ENCODE results near the gene AMOTL2.
A peak's percentile ranks its signal among the peaks of the same experiment; 100 is the strongest.

AMOTL2 gene

GRCh38 chr3:134392336-134392983 lies 18.2 kb upstream of the AMOTL2 start:
- H3K4me3 ChIP-seq (ENCODE audit: low read depth, low read length): no peak overlapping the region
- no peak for TF ChIP-seq CTCF (IDR thresholded peaks at IDR 0.05; ENCODE audit: control insufficient read depth, extremely low read depth, insufficient read depth)
- peak; percentile 8 for DNase-seq (ENCODE audit: low read depth)

- no peak overlapping the region for H3K4me3 ChIP-seq (ENCODE audit: low read depth, low read length)
- no peak for TF ChIP-seq CTCF (IDR thresholded peaks at IDR 0.05; ENCODE audit: control insufficient read depth, extremely low read depth, insufficient read depth)
- DNase-seq (ENCODE audit: low read depth): no peak
Measured at GRCh38 chr3:134389865-134390264, 15.6 kb upstream of the AMOTL2 start.

DNA sequence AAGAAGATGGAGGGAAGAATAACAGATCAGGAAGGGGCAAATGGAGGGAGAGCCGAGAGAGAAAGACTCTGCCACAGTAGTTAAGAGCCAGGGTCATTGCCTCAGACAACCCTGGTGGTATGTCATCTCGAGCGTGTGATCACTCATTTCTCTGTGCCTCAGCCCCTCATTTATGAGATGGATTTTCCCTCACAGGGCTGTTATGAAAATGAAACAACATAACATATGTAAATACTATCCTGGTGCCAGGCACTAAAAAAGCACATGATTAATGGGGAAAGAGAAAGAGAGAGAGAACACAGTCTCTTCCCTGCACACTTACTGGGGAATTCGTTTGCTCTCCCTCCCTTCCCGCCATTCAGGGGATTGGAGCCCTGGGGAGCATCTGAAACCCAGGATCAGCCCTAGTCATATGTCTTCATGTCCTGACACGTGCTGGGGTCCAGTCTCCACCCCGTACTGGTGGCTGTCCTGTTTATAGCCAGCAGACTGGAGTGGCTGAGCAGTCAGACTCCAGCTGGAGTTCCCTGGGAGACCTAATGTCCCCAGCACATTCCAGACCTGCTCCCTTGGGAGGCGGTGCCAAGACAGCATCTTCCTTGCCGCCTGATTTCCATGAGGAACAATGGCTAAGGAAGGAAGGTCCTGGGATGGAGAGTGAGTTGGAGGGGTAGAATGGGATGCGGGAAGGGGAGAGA lies 14.7 kb upstream of the AMOTL2 start:
- DNase-seq (ENCODE audit: low read depth): no peak
- TF ChIP-seq CTCF (IDR thresholded peaks at IDR 0.05; ENCODE audit: control insufficient read depth, extremely low read depth, insufficient read depth): no peak

DNA sequence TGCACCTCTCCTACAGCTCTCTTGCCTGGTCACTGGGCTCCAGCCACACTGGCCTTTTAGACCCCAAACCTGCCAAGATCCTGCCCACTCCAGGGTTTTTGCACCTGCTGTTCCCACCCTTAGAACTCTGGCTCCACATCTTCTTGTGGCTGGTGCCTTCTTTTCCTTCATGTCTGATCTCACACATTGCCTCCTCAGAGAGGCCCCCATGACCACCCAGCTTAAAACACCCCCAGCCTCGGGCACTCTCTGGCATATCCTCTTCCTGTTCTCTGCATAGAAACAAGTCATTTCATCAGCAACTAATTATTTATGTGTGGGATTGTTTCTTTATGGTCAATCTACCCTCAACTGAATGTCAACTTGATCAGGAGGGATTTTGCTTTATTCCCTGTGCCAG lies 14.0 kb upstream of the AMOTL2 start:
- H3K4me3 ChIP-seq (ENCODE audit: low read depth, low read length): no peak overlapping the region
- TF ChIP-seq CTCF (IDR thresholded peaks at IDR 0.05; ENCODE audit: control insufficient read depth, extremely low read depth, insufficient read depth): no peak

More for the DNA sequence above, 14.7 kb upstream of the AMOTL2 start:
- H3K4me3 ChIP-seq (ENCODE audit: low read depth, low read length): no peak overlapping the region

DNA sequence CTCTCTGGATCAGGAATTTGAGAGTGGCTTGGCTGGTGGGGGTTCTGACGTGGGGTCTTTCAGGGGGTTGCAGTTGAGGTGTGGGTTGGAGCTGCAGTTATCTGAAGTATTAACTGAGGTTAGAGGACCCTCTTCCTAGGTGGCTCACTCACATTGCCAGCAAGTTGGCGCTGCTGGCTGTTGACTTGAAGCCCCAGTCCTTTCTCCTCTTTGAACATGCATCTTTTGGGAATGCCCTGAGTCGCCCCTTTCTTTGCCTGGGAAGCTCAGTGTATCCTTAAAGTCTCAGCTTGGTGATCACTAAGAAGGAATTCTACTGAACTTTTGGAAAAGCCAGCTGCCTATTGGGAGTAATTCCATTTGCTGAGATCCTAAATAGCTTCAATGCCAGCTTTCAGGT lies 13.0 kb upstream of the AMOTL2 start:
- no peak overlapping the region for H3K4me3 ChIP-seq (ENCODE audit: low read depth, low read length)
- TF ChIP-seq CTCF (IDR thresholded peaks at IDR 0.05; ENCODE audit: control insufficient read depth, extremely low read depth, insufficient read depth): no peak
- no peak for DNase-seq (ENCODE audit: low read depth)

More for the DNA sequence above, 14.0 kb upstream of the AMOTL2 start:
- no peak for DNase-seq (ENCODE audit: low read depth)

- H3K4me3 ChIP-seq (ENCODE audit: low read depth, low read length): no peak overlapping the region
- TF ChIP-seq CTCF (IDR thresholded peaks at IDR 0.05; ENCODE audit: control insufficient read depth, extremely low read depth, insufficient read depth): no peak
Measured at GRCh38 chr3:134384963-134385362, 10.7 kb upstream of the AMOTL2 start.

More at GRCh38 chr3:134384963-134385362, 10.7 kb upstream of the AMOTL2 start:
- DNase-seq (ENCODE audit: low read depth): no peak
